ENCODE results near the gene ZBTB18. TPM values are rescaled to one million over a fixed set of nuclear protein-coding genes. Genes with fewer than 3 reads are reported as not detected.

Gene ZBTB18
- total RNA-seq, 1 experiment from 2014 or later = 12.1 TPM

DNA sequence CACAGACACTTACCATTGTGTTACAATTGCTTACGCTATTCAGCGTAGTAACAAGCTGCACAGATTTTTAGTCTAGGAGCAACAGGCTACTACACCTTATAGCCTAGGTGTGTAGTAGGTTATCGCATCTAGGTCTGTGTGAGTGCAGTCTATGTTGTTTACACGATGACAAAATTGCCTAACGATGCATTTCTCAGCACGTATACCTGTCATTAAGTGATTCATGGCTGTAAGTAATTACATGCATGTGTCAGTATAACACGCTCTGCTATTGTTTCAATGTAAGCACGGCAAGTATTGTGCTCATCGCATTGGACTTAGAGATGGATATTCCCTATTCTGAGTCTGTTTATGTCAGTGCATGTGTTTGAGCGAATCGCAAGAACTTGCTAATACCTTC, 15.7 kb upstream of the ZBTB18 start:
- Histone ChIP-seq H3K23me2 (ENCODE audit: insufficient read length, low read depth, low read length, poor library complexity, severe bottlenecking) (no peaks in the 10 kb centered on the region), H3K14ac (ENCODE audit: insufficient read depth, low read length) (no peak overlapping the region), H3K79me1 (ENCODE audit: insufficient read depth, low read depth, low read length, poor library complexity, severe bottlenecking) (no peaks in the 10 kb centered on the region), H3K27me3 (ENCODE audit: insufficient read depth, low read length) (no peaks in the 10 kb centered on the region), H4K20me1 (ENCODE audit: control insufficient read depth, insufficient read depth, insufficient read length) (no peaks in the 10 kb centered on the region), H2BK20ac (ENCODE audit: low read depth, low read length, poor library complexity, severe bottlenecking) (no peak overlapping the region), H2BK12ac (ENCODE audit: insufficient read length, low read depth, low read length) (no peak overlapping the region), H3K56ac (ENCODE audit: insufficient read length, low read depth, low read length) (no peak overlapping the region), H3K4me1 (ENCODE audit: insufficient read depth, low read length) (no peaks in the 10 kb centered on the region), H2AFZ (ENCODE audit: low read length) (no peak overlapping the region), H3K4ac (ENCODE audit: low read depth, low read length) (no peak overlapping the region), H4K91ac (ENCODE audit: insufficient read length, low read depth, low read length) (no peak overlapping the region), H3K9me3 (ENCODE audit: control insufficient read depth, low read depth, low read length) (no peaks in the 10 kb centered on the region), H4K5ac (ENCODE audit: insufficient read length, low read depth, low read length) (no peak overlapping the region), H2AK5ac (ENCODE audit: insufficient read length, low read length) (no peak overlapping the region), H3T11ph (ENCODE audit: low read length) (no peak overlapping the region), H3K9ac (ENCODE audit: extremely low read depth, insufficient read length, low read length) (no peak overlapping the region), H2BK15ac (ENCODE audit: low read depth, low read length) (no peak overlapping the region), H3K23ac (ENCODE audit: insufficient read length, low read depth, low read length) (no peak overlapping the region), H3K4me2 (ENCODE audit: insufficient read depth, insufficient read length, low read length) (no peak overlapping the region), H2BK120ac (ENCODE audit: low read depth, low read length, poor library complexity, severe bottlenecking) (no peak overlapping the region), H2BK5ac (ENCODE audit: insufficient read length, low read length) (no peak overlapping the region), H4K8ac (replicated peaks; ENCODE audit: insufficient read length, low read depth, low read length) (no peak overlapping the region), H3K27ac (ENCODE audit: insufficient read length, low read depth, low read length) (no peak overlapping the region), H3K18ac (ENCODE audit: insufficient read length, low read depth, low read length) (no peak overlapping the region), H3K79me2 (ENCODE audit: insufficient read depth, low read length) (no peaks in the 10 kb centered on the region)
- no peaks in the 10 kb centered on the region for H3K36me3 Mint-ChIP-seq (ENCODE audit: insufficient read depth in 1 of 3, low read depth in 3 of 3)
- no CpG with 5 or more reads among the region's 11 CpGs for WGBS (ENCODE audit: extremely low coverage, insufficient read length, low lambda C conversion rate)
- peaks cover 0 to 5% of the 10 kb centered on the region in 2 experiments; a peak in 2 of 4 replicates for H3K4me1 Mint-ChIP-seq
- no peaks in the 10 kb centered on the region for H3K9me3 Mint-ChIP-seq
- DNase-seq = no peak
- no peak overlapping the region for H3K4me3 Mint-ChIP-seq
- no peak overlapping the region for H3K27ac Mint-ChIP-seq
- TF ChIP-seq, protein P1, sequence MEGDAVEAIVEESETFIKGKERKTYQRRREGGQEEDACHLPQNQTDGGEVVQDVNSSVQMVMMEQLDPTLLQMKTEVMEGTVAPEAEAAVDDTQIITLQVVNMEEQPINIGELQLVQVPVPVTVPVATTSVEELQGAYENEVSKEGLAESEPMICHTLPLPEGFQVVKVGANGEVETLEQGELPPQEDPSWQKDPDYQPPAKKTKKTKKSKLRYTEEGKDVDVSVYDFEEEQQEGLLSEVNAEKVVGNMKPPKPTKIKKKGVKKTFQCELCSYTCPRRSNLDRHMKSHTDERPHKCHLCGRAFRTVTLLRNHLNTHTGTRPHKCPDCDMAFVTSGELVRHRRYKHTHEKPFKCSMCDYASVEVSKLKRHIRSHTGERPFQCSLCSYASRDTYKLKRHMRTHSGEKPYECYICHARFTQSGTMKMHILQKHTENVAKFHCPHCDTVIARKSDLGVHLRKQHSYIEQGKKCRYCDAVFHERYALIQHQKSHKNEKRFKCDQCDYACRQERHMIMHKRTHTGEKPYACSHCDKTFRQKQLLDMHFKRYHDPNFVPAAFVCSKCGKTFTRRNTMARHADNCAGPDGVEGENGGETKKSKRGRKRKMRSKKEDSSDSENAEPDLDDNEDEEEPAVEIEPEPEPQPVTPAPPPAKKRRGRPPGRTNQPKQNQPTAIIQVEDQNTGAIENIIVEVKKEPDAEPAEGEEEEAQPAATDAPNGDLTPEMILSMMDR (conservative IDR thresholded peaks at IDR 0.05) = no peak
- H3K27me3 Mint-ChIP-seq (ENCODE audit: low read depth) = no peaks in the 10 kb centered on the region; the same call in 1 of the 2 replicates

Data from H9 (cell line).